Fibroblast of upper back skin (primary cell): ENCODE measurements around the gene CRHR1.
"Not testable (repeated sequence)": the region's sequence is repeated elsewhere in the genome, so short reads cannot be mapped to it uniquely, and the experiment has no call there.

Experiments
- DNase-seq: peaks from one replicate; pipeline ENCODE4 v3.0.0-alpha.2; 2013

Gene CRHR1

GRCh38 chr17:45847101-45847500, 63.0 kb downstream of the CRHR1 start:
- no peak for DNase-seq

- no peak for DNase-seq
These were observed 63.6 kb downstream of the CRHR1 start for GRCh38 chr17:45847747-45848146.

DNA sequence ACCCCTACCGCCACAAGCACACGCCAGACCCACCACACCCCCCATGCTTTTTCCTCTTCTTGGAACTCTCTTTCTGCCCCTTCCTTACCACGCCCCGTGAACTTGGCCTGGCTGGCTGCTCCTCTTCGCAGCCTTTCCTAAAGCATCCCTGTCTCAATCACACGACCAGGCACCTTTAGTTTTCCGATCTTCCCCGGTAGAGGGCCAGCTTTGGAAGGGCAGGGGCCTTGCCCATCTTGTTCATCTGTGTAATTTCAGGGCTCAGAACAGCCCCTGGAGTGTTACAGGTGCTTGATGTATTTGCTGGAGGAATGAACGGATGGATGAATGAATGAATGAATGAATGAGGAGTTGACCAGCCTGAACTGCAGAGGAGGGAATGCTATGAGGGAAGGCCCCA, 64.3 kb downstream of the CRHR1 start:
- no peak for DNase-seq

- DNase-seq: no peak
These were observed 64.9 kb downstream of the CRHR1 start for GRCh38 chr17:45848868-45849535.

- no peak for DNase-seq
These were observed 65.4 kb downstream of the CRHR1 start for GRCh38 chr17:45849536-45849990.

GRCh38 chr17:45850011-45850410, 65.9 kb downstream of the CRHR1 start:
- DNase-seq: no peak

GRCh38 chr17:45850468-45850867, 66.3 kb downstream of the CRHR1 start:
- no peak for DNase-seq

GRCh38 chr17:45851022-45851421, 66.9 kb downstream of the CRHR1 start:
- no peak for DNase-seq

- DNase-seq: no peak
These were observed 67.3 kb downstream of the CRHR1 start for GRCh38 chr17:45851464-45851863.

GRCh38 chr17:45851873-45852272, 67.8 kb downstream of the CRHR1 start:
- no peak for DNase-seq

DNA sequence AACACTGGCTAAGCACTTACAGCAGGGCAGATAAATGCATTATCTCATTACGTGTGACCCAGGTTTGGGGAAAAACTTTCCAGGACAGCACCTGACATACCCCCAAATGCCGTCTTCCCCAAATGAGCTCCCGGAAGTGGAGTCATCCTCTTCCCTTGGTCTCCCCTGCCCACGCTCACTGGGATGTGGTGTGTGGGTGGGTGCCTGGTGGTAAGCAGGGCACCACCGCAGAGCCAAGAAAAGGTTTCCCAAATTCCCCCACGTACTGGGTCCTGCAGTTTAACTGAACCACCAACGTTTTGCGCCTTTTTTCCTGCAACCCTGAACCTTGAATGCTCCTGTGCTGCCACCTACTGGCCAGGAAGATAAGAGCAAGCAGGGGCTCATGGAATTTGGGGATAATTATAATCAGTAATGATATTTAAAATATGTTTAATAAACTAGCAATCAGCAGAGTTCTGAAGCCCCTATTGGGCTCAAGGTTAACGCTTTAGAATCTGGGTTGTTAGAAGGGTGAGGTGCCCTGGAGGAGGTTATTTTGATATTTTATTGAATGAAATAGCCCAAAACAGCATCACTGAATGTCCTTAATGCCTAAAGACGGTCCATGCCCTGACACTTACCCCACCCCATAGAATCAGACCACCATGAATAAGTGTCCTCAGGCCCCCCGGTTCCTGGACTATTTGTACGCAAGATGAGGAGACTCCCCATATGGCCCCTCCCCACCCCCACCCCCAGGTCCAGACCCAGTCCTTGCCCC, 68.6 kb downstream of the CRHR1 start:
- peak; percentile 51 for DNase-seq

DNA sequence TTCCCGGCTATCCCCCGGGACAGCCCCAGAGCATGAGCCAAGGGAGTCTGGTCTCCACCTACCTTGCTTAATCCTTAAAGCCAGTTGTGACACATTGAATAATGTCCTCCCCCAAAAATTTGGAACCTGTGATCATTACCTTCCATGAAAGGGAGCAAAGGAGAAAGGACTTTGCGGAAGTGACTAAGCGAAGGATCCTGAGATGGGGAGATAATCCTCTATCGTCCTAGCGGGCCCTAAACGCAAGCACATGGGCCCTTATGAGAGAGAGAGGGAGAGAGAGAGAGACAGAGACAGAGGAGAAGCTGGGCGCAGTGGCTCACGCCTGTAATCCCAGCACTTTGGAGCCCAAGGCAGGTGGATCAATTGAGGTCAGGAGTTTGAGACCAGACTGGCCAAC, 70.1 kb downstream of the CRHR1 start:
- no peak for DNase-seq

DNA sequence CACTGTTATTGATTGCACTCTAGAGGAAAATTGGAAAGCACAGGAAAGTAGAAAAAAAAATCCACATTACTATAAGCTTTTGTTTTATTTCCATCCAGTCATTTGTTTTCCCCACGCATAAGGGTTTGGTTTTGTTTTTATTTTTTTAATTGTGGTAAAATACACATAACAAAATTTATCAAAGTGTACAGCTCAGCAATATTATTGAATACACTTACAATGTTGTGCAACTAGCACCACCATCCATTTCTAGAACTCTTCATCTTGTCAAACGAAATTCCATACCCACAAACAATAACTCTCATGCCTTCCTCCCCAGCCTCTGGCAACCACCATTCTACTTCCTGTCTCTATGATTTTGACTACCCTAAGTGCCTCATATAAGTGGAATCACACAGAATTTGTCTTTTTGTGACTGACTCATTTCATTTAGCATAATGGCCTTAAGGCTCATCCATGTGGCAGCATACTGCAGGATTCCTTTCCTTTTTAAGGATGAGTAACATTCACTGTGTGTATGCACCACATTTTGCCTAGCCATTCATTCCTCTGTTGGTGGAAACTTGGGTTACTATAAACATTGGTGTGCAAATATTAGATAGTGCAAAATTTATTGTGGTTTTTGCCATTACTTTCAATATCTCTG, 71.7 kb downstream of the CRHR1 start:
- no peak for DNase-seq

GRCh38 chr17:45857977-45858708, 74.0 kb downstream of the CRHR1 start:
- DNase-seq: peak; percentile 34

DNA sequence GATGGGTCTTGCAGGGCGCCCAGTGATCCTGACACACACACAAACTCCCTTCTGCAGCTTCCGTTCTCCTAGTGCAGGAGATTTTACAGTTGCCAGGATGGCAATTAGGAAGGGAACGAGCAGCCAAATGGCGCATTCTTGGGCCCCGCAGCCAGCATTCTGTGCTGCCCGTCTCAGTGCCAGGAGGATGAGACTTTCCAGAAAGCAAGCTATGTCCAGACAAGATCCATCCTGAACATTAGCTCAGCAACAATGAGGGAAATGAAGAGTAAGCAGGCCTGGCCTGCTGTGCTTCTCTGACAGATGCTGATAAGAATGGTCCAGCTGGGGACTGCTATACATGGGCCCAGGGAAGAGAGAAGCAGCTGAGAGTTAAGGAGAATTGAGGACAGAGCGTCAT, 77.0 kb downstream of the CRHR1 start:
- DNase-seq: no peak

DNA sequence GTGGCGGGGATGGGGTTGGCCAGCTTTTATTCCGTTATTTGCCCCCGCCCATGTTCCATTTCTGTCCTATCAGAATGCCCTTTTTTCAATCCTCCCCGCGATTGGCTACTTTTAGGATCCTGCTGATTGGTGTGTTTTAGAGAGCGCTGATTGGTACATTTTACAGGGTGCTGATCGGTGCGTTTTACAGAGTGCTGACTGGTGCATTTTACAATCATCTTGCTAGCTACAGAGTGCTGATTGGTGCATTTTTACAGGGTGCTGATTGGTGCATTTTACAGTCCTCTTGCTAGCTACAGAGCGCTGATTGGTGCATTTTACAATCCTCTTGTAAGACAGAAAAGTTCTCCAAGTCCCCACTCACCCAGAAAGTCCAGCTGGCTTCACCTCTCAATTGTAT, 78.0 kb downstream of the CRHR1 start:
- DNase-seq: not testable (repeated sequence)

GRCh38 chr17:45863857-45864654, 79.9 kb downstream of the CRHR1 start:
- DNase-seq: no peak

DNA sequence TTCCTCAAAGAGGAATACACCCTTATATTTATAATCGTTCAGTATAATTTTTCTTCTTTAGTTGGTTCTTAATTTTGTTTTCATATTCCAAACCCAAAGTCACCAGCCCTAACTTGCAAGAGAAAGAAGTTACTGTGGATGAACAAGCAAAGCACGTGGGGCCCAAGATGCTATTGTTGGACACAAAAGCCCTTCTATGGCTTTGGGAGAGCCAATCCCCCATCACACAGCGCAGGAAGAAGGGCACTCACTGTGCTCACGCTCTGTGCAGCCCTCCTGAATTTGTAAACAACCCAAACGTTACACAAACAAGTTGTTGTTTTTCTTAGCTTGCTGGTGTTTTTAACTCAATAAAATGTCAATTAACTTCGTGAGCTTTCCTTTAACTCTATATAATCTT, 83.1 kb downstream of the CRHR1 start:
- no peak for DNase-seq

GRCh38 chr17:45867702-45868101, 83.6 kb downstream of the CRHR1 start:
- DNase-seq: no peak

DNA sequence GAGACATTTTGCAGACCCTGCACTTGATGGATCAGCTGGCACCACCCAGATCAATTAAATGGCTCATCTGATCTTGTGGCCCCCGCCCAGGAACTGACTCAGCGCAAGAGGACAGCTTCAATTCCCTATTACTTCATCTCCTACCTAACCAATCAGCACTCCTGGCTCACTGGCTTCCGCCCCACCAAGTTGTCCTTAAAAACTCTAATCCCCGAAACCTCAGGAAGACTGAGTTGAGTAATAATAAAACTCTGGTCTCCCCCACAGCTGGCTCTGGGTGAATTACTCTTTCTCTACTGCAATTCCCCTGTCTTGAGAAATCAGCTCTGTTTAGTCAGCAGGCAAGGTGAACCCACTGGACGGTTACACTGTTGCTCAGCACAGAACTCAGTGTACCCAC, 84.2 kb downstream of the CRHR1 start:
- peak; percentile 4 for DNase-seq

DNA sequence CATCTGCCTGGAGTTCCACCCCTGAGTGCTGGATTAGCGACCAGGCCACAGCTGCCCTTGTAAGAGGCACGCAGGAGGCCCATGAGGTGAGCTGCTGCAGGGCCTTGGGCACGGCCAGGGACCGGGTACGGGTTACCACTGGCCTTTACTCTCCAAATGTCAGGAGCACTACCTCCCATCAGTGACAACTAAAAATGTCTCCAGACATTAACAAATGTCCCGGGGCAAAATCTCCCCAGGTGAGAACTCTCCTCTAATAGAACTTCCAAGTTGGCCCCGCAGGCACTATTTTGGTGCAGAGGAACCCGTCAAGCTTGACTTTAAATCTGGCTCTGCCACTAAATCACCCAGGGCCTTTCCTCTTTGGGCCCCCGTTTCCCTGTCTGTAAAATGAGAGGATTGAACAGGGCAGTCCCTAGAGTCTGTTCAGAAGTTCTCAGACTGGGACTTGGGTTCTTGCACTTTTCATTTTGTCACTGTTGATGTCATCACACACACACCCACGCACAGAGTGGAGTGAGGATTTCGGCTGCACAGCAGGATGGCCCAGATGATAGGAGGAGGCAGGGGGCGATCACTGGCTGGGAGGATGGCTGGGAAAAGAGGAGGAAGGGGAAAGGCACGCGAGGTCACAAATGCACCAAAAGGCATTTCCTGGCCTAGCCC, 85.7 kb downstream of the CRHR1 start:
- DNase-seq: no peak
